Lung (tissue), 12 donors: ENCODE data around the gene CGNL1. TPM values are rescaled to one million over a fixed set of nuclear protein-coding genes. Genes with fewer than 3 reads are reported as not detected.

ENCODE experiments used
- ATAC-seq: fragments of 200-7000 bp; cut with Tn5 transposase; one replicate; pipeline ENCODE4 v1.9.1; 2020; ENCODE audit warnings: moderate number of reproducible peaks; ENCODE audit not compliant: insufficient read depth, low FRiP score
- DNase-seq, 3 donors: peaks; one replicate each; pipeline ENCODE4 v3.0.0-alpha.2; 2013 to 2017
- H3K27ac ChIP-seq, 2 donors: one replicate each; pipeline ENCODE4 v1.5.1; 2013; ENCODE audit warnings: mild to moderate bottlenecking in 2 of 2, moderate library complexity in 2 of 2, control low read depth in 1 of 2, inconsistent platforms in 1 of 2, low read depth in 1 of 2, low read length in 1 of 2
- H3K27me3 ChIP-seq, 3 donors: one replicate each; pipeline ENCODE4 v1.5.1; 2013; ENCODE audit warnings: low read length in 2 of 3; ENCODE audit not compliant: control insufficient read depth in 3 of 3, insufficient read depth in 3 of 3
- H3K36me3 ChIP-seq, 4 donors: one replicate each; pipeline ENCODE4 v1.5.1; 2013; ENCODE audit warnings: low read length in 4 of 4, mild to moderate bottlenecking in 1 of 4, moderate library complexity in 1 of 4; ENCODE audit not compliant: control insufficient read depth in 4 of 4, insufficient read depth in 4 of 4
- H3K4me1 ChIP-seq, 5 donors: one replicate each; pipeline ENCODE4 v1.5.1; 2013; ENCODE audit warnings: low read length in 5 of 5, mild to moderate bottlenecking in 2 of 5, moderate library complexity in 1 of 5; ENCODE audit not compliant: control insufficient read depth in 5 of 5, insufficient read depth in 5 of 5
- H3K4me3 ChIP-seq: one replicate; pipeline ENCODE4 v1.5.1; 2013; ENCODE audit warnings: mild to moderate bottlenecking, control low read depth, moderate library complexity
- H3K9ac ChIP-seq, 2 donors: one replicate each; pipeline ENCODE4 v1.5.1; 2013; ENCODE audit warnings: low read length in 2 of 2, control low read depth in 1 of 2; ENCODE audit not compliant: insufficient read depth in 1 of 2
- H3K9me3 ChIP-seq, 4 donors: one replicate each; pipeline ENCODE4 v1.5.1; 2013; ENCODE audit warnings: low read length in 3 of 4, mild to moderate bottlenecking in 1 of 4, moderate library complexity in 1 of 4; ENCODE audit not compliant: control insufficient read depth in 4 of 4, insufficient read depth in 3 of 4
- WGBS, 2 donors: extraction: QIAGEN DNeasy Blood & Tissue Kit; methylation state at CpG; one replicate each; pipeline ENCODE4 v1.1.7; 2013; 5-methylcytosine and 5-hydroxymethylcytosine counted together
- polyA plus RNA-seq, 2 donors: library from polyadenylated mRNA; stranded (reverse); fragments of 200-250 nt; gene quantifications; one replicate each; pipeline ENCODE4 v1.2.1, GENCODE V29; 2013
- total RNA-seq, 2 donors: library from RNA; depleted of rRNA in 1 of 2; stranded (reverse); fragments of >200 nt in 1 of 2; gene quantifications; one replicate each; pipeline ENCODE4 v1.2.1, GENCODE V29; 2014 to 2021
- TF ChIP-seq, protein P1 (sequence below): IDR thresholded peaks from 2 replicates; pipeline ENCODE4 v1.5.1; 2012; ENCODE audit warnings: mild to moderate bottlenecking; ENCODE audit errors: control extremely low read depth, extremely low read depth
- donor health status: control.
- donor health status: control.
- donor health status: Bipolar disorder and iron deficiency.
- donor health status: healthy.
- donor health status: DM: yes; HTN: yes; CAD: no.

CGNL1 gene
- total and polyA plus RNA-seq, 4 donors: 9.0 to 42.5 (median 22.9) TPM

- DNase-seq: peak; percentile 47 to 73 (median 49)
- Histone ChIP-seq H3K4me3 (no peak overlapping the region), H3K9ac (no peak overlapping the region), H3K4me1 (peaks cover 4 to 30% (median 18%) of the 10 kb centered on the region in 5 donors), H3K27me3 (no peaks in the 10 kb centered on the region), H3K9me3 (no peaks in the 10 kb centered on the region), H3K36me3 (no peaks in the 10 kb centered on the region), H3K27ac (peak overlapping the region in 1 of 2 donors; percentile 81)
- no peak for ATAC-seq
- TF ChIP-seq, protein P1, sequence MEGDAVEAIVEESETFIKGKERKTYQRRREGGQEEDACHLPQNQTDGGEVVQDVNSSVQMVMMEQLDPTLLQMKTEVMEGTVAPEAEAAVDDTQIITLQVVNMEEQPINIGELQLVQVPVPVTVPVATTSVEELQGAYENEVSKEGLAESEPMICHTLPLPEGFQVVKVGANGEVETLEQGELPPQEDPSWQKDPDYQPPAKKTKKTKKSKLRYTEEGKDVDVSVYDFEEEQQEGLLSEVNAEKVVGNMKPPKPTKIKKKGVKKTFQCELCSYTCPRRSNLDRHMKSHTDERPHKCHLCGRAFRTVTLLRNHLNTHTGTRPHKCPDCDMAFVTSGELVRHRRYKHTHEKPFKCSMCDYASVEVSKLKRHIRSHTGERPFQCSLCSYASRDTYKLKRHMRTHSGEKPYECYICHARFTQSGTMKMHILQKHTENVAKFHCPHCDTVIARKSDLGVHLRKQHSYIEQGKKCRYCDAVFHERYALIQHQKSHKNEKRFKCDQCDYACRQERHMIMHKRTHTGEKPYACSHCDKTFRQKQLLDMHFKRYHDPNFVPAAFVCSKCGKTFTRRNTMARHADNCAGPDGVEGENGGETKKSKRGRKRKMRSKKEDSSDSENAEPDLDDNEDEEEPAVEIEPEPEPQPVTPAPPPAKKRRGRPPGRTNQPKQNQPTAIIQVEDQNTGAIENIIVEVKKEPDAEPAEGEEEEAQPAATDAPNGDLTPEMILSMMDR: no peak
- WGBS, 2 donors: 54 to 71% methylated on average over 15 of the region's 15 CpGs
Measured at GRCh38 chr15:57496946-57497869, 120.9 kb downstream of the CGNL1 start.

- Histone ChIP-seq H3K27me3 (no peaks in the 10 kb centered on the region), H3K36me3 (no peaks in the 10 kb centered on the region), H3K4me3 (no peak overlapping the region), H3K9ac (no peak overlapping the region), H3K4me1 (peaks cover 6 to 31% (median 21%) of the 10 kb centered on the region in 5 donors), H3K27ac (no peak overlapping the region), H3K9me3 (no peaks in the 10 kb centered on the region)
- TF ChIP-seq, protein P1: no peak
- ATAC-seq (no peak), DNase-seq (no peak)
- 73 to 81% methylated on average over 10 of the region's 10 CpGs for WGBS, 2 donors
Measured at GRCh38 chr15:57500256-57500655, 124.0 kb downstream of the CGNL1 start.

DNA sequence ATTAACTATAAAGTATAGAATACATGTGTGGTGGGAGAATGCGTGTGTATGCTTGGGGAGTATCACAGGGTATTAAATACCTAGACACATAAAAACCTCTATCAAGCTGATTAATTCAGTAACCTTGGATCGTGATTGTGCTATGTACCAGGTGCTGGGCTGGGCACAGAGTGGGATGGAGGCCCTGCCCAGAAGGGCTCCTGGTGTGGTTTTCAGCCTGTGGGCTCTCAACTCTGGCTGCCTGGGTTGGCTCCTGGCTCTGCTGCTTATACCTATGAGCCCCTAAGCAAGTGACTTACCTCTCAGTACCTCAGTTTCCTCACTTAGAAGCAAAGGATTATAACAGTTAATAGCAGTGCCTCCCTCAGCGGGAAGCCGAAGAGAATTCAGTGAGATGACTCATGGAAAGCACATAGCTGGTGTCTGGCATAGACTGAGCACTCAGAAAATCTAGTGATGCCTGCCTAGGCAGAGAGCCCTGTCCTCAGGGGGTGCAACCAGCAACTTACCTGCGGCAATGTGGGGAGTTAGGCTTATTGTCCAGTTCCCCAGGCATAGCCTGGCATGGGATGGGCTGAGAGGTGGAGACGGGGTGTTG is 124.8 kb downstream of the CGNL1 start:
- no peak for DNase-seq
- Histone ChIP-seq H3K27ac (no peak overlapping the region), H3K9ac (no peak overlapping the region), H3K36me3 (no peaks in the 10 kb centered on the region), H3K9me3 (no peaks in the 10 kb centered on the region), H3K4me3 (no peak overlapping the region), H3K4me1 (peaks cover 3 to 38% (median 24%) of the 10 kb centered on the region in 5 donors), H3K27me3 (no peaks in the 10 kb centered on the region)
- TF ChIP-seq, protein P1: no peak
- no peak for ATAC-seq
- 92% methylated on average over 5 to 6 of the region's 6 CpGs for WGBS, 2 donors
